Neural progenitor cell (in vitro differentiated cells): ENCODE results near the gene FYTTD1. TPM values are rescaled to one million over a fixed set of nuclear protein-coding genes. Genes with fewer than 3 reads are reported as not detected.
A peak's percentile ranks its signal among the peaks of the same experiment; 100 is the strongest.

Experiments used
- DNase-seq: peaks from one replicate; pipeline ENCODE4 v3.0.0-alpha.2; 2016; ENCODE audit warnings: low spot score
- H2AFZ ChIP-seq: fragments of 200-600 bp; sonication (generic); replicated peaks from 2 replicates; pipeline ENCODE4 v1.6.1; 2016; ENCODE audit warnings: antibody characterized with exemption
- H3F3A ChIP-seq: fragments of 200-600 bp; sonication (generic); 2 replicates; pipeline ENCODE4 v1.6.1; 2016; ENCODE audit warnings: antibody characterized with exemption, low read depth
- H3K27ac ChIP-seq: fragments of 200-600 bp; sonication (generic); 2 replicates; pipeline ENCODE4 v1.5.1; 2016; ENCODE audit warnings: mild to moderate bottlenecking
- H3K27me3 ChIP-seq: fragments of 200-600 bp; sonication (generic); 2 replicates; pipeline ENCODE4 v1.6.1; 2016; ENCODE audit warnings: mild to moderate bottlenecking, moderate library complexity
- H3K36me3 ChIP-seq: fragments of 200-600 bp; sonication (generic); 2 replicates; pipeline ENCODE4 v1.5.1; 2016
- H3K4me1 ChIP-seq: fragments of 200-600 bp; sonication (generic); 2 replicates; pipeline ENCODE4 v1.6.1; 2016; ENCODE audit warnings: mixed run types
- H3K4me2 ChIP-seq: fragments of 200-600 bp; sonication (generic); 2 replicates; pipeline ENCODE4 v1.6.1; 2016
- H3K4me3 ChIP-seq: fragments of 200-600 bp; sonication (generic); 2 replicates; pipeline ENCODE4 v1.5.1; 2016
- H3K79me2 ChIP-seq: fragments of 200-600 bp; sonication (generic); 2 replicates; pipeline ENCODE4 v1.6.1; 2016; ENCODE audit warnings: low read depth
- H3K9ac ChIP-seq: fragments of 200-600 bp; sonication (generic); 2 replicates; pipeline ENCODE4 v1.6.1; 2016
- H3K9me3 ChIP-seq: fragments of 200-600 bp; sonication (generic); 2 replicates; pipeline ENCODE4 v1.5.1; 2016; ENCODE audit warnings: low read depth
- H4K20me1 ChIP-seq: fragments of 200-600 bp; sonication (generic); 2 replicates; pipeline ENCODE4 v1.6.1; 2016; ENCODE audit warnings: low read depth
- H3K27ac Mint-ChIP-seq: 3 replicates; pipeline ENCODE4 v1.8.0; 2021; ENCODE audit warnings: mixed read lengths
- H3K27me3 Mint-ChIP-seq: 2 replicates; pipeline ENCODE4 v1.8.0; 2022; ENCODE audit warnings: low read depth, mild to moderate bottlenecking, inconsistent platforms, moderate library complexity, mixed read lengths; ENCODE audit not compliant: insufficient read depth
- H3K36me3 Mint-ChIP-seq: 3 replicates; pipeline ENCODE4 v1.8.0; 2021; ENCODE audit warnings: mixed read lengths
- H3K4me1 Mint-ChIP-seq: 3 replicates; pipeline ENCODE4 v1.8.0; 2021; ENCODE audit warnings: mixed read lengths
- H3K4me3 Mint-ChIP-seq: 3 replicates; pipeline ENCODE4 v1.8.0; 2021; ENCODE audit warnings: mild to moderate bottlenecking, moderate library complexity, mixed read lengths
- H3K9me3 Mint-ChIP-seq: 3 replicates; pipeline ENCODE4 v1.8.0; 2020; ENCODE audit warnings: mixed read lengths
- EZH2 ChIP-seq: fragments of 200-600 bp; sonication (generic); IDR thresholded peaks from 2 replicates; pipeline ENCODE4 v1.6.1; 2017; ENCODE audit warnings: antibody characterized with exemption, mild to moderate bottlenecking, moderate library complexity
- EZH2phosphoT487 ChIP-seq: fragments of 200-600 bp; sonication (generic); IDR thresholded peaks from 2 replicates; pipeline ENCODE4 v1.6.1; 2017; ENCODE audit warnings: antibody characterized with exemption
- total RNA-seq: library from RNA; depleted of rRNA; stranded (reverse); fragments of >200 nt; gene quantifications from 2 replicates; pipeline ENCODE4 v1.2.3, GENCODE V29; 2015; ENCODE audit warnings: low replicate concordance
- TF ChIP-seq, protein P1 (sequence below): fragments of 200-600 bp; sonication (generic); IDR thresholded peaks from 2 replicates; pipeline ENCODE4 v1.5.1; 2017; ENCODE audit warnings: antibody characterized with exemption, mild to moderate bottlenecking

FYTTD1 gene
- total RNA-seq, 1 donor from 2014 or later, result 104 TPM

DNA sequence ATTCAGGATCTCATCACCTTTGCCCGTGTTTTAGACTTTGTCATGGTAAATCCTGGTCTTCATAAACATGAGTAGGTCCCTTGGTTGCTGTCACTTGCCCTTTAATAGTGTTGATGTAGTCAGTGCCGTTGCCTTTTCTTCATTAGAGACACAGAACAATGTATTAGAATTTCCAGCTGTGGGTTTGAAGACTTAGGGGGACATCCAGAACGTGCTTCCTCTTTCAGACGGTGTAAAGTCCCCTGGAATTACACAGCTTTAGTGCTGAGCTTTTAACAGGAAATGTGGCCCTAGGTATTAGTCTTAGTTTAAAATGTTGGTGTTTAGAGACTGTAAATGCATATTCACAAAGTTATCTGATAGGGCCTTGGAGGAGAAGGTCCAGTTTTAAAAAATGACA is 32.5 kb downstream of the FYTTD1 start:
- peaks cover 7% of the 10 kb centered on the region for H3K36me3 ChIP-seq
- H3K36me3 Mint-ChIP-seq, result peaks cover 29% of the 10 kb centered on the region
- no peaks in the 10 kb centered on the region for H3K9me3 Mint-ChIP-seq
- no peak overlapping the region for H3K9ac ChIP-seq
- TF ChIP-seq, protein P1, sequence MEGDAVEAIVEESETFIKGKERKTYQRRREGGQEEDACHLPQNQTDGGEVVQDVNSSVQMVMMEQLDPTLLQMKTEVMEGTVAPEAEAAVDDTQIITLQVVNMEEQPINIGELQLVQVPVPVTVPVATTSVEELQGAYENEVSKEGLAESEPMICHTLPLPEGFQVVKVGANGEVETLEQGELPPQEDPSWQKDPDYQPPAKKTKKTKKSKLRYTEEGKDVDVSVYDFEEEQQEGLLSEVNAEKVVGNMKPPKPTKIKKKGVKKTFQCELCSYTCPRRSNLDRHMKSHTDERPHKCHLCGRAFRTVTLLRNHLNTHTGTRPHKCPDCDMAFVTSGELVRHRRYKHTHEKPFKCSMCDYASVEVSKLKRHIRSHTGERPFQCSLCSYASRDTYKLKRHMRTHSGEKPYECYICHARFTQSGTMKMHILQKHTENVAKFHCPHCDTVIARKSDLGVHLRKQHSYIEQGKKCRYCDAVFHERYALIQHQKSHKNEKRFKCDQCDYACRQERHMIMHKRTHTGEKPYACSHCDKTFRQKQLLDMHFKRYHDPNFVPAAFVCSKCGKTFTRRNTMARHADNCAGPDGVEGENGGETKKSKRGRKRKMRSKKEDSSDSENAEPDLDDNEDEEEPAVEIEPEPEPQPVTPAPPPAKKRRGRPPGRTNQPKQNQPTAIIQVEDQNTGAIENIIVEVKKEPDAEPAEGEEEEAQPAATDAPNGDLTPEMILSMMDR, result no peak
- TF ChIP-seq EZH2, result no peak
- TF ChIP-seq EZH2phosphoT487, result no peak
- no peaks in the 10 kb centered on the region for H3K4me1 Mint-ChIP-seq
- no peak for DNase-seq
- H3K4me3 ChIP-seq, result no peak overlapping the region
- peaks cover 2% of the 10 kb centered on the region for H3K27me3 Mint-ChIP-seq
- no peaks in the 10 kb centered on the region for H3K27me3 ChIP-seq
- H3K4me2 ChIP-seq, result peak overlapping the region; percentile 7
- H3K4me1 ChIP-seq, result peaks cover 13% of the 10 kb centered on the region
- H3K4me3 Mint-ChIP-seq, result no peak overlapping the region
- no peak overlapping the region for H2AFZ ChIP-seq
- H3K27ac ChIP-seq, result peak overlapping the region; percentile 55
- H3K9me3 ChIP-seq, result no peaks in the 10 kb centered on the region
- no peaks in the 10 kb centered on the region for H4K20me1 ChIP-seq
- peaks cover 8% of the 10 kb centered on the region for H3F3A ChIP-seq
- no peak overlapping the region for H3K27ac Mint-ChIP-seq
- no peaks in the 10 kb centered on the region for H3K79me2 ChIP-seq

DNA sequence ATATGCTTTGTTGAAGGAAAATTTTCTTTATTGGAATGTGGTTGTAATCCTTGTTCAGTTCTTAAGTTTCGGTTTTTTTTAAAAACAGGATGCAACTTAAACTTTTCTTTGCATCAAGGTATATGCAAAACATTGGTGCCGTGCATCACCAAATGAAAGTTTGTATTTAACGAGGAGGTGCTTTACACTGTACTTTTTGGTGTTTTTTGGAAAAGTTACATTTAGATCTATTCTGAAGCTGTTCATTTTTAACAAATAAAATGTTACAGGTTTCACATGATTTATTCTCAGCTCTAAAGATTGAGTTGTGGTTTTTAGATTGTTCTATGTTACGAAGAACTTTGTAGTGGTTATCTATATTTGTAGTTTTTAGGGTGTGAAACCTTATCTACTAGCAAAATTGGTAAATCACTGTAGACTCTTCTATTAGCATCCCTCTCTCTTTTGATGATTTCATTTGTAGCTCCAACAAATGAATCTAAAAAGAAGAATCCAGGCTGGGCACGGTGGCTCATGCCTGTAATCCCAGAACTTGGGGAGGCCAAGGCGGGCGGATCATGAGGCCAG is 34.4 kb downstream of the FYTTD1 start:
- Histone ChIP-seq H3K9me3 (no peaks in the 10 kb centered on the region), H3K4me1 (peaks cover 13% of the 10 kb centered on the region), H3K4me2 (no peak overlapping the region), H3F3A (peaks cover 8% of the 10 kb centered on the region), H3K9ac (no peak overlapping the region), H3K27ac (no peak overlapping the region), H3K4me3 (no peak overlapping the region), H3K36me3 (peaks cover 7% of the 10 kb centered on the region), H3K27me3 (no peaks in the 10 kb centered on the region), H4K20me1 (no peaks in the 10 kb centered on the region), H2AFZ (no peak overlapping the region), H3K79me2 (no peaks in the 10 kb centered on the region)
- Mint-ChIP-seq H3K27ac (no peak overlapping the region), H3K9me3 (no peaks in the 10 kb centered on the region), H3K36me3 (peaks cover 24% of the 10 kb centered on the region), H3K4me1 (no peaks in the 10 kb centered on the region), H3K27me3 (peaks cover 2% of the 10 kb centered on the region), H3K4me3 (no peak overlapping the region)
- no peak for DNase-seq
- TF ChIP-seq EZH2 (no peak), EZH2phosphoT487 (no peak)
- TF ChIP-seq, protein P1, result no peak

DNA sequence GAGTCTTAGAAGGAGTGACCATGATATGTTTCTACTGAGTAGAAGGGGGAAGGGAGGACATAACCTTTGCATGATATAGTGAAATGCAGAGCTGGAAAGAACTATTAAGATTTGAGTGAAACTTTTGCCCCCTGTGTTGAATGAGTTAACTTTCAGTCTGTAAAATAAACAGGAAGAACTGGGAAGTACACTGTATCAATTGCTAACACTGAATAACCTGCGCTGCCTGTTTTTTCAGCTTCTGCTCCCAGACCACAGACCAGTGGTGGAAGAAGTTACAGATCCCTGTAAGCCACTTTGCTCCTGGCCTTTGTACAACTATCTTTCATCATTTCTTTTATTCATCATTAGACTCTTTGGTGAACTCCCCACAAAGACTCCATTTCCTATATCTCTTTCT is 37.7 kb downstream of the FYTTD1 start:
- no peak overlapping the region for H3K27ac ChIP-seq
- Mint-ChIP-seq H3K4me3 (no peak overlapping the region), H3K4me1 (peaks cover 3% of the 10 kb centered on the region), H3K27ac (no peak overlapping the region), H3K27me3 (peaks cover 11% of the 10 kb centered on the region), H3K9me3 (no peaks in the 10 kb centered on the region), H3K36me3 (peaks cover 7% of the 10 kb centered on the region)
- H3K4me1 ChIP-seq, result peaks cover 2% of the 10 kb centered on the region
- H3K4me2 ChIP-seq, result no peak overlapping the region
- H2AFZ ChIP-seq, result no peak overlapping the region
- no peaks in the 10 kb centered on the region for H3K9me3 ChIP-seq
- TF ChIP-seq EZH2phosphoT487 (no peak), EZH2 (no peak)
- TF ChIP-seq, protein P1, result no peak
- H3K36me3 ChIP-seq, result peaks cover 2% of the 10 kb centered on the region
- no peak overlapping the region for H3K4me3 ChIP-seq
- H3K27me3 ChIP-seq, result no peaks in the 10 kb centered on the region
- no peak for DNase-seq
- H4K20me1 ChIP-seq, result no peaks in the 10 kb centered on the region
- H3F3A ChIP-seq, result peaks cover 12% of the 10 kb centered on the region
- no peak overlapping the region for H3K9ac ChIP-seq
- peaks cover 13% of the 10 kb centered on the region for H3K79me2 ChIP-seq
